ENCODE data around the gene RGS5.
A peak's percentile ranks its signal among the peaks of the same experiment; 100 is the strongest.

DNA sequence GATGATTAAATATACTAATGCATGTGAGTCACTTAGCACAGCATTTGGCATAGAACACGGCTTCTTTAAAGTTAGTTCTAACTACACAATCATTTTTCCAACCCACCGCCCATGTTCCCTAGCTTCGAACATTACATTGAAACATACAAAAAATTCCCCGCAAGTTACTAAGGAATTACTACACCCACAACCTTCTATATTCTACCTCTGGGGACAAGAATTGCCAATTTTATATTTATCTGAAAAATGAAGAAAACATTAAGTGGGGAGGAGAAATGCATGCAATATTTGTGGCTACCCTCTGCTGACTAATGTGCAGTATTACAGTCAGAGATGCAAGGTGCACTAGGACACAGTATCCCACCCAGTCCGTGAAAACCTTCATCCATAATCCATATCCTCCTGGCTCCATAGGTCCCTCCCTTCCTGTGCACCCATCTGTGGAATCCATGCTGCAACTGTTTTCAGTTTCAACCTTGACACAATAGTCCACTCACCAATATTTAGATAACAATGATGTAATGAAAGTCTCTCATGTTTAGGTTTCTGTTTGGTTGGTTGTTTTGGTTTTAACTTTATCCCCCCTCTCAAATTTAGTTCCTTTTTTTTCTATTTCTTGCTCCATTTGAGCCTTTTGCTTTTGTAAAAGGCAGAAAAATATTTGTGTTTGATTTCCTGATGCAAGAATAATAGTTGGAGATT, 31.6 kb downstream of the RGS5 start:
- TF ChIP-seq, protein P1, sequence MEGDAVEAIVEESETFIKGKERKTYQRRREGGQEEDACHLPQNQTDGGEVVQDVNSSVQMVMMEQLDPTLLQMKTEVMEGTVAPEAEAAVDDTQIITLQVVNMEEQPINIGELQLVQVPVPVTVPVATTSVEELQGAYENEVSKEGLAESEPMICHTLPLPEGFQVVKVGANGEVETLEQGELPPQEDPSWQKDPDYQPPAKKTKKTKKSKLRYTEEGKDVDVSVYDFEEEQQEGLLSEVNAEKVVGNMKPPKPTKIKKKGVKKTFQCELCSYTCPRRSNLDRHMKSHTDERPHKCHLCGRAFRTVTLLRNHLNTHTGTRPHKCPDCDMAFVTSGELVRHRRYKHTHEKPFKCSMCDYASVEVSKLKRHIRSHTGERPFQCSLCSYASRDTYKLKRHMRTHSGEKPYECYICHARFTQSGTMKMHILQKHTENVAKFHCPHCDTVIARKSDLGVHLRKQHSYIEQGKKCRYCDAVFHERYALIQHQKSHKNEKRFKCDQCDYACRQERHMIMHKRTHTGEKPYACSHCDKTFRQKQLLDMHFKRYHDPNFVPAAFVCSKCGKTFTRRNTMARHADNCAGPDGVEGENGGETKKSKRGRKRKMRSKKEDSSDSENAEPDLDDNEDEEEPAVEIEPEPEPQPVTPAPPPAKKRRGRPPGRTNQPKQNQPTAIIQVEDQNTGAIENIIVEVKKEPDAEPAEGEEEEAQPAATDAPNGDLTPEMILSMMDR (IDR thresholded peaks at IDR 0.05) = peak; percentile 43
- no peak for TF ChIP-seq ZFX (IDR thresholded peaks at IDR 0.05; ENCODE audit: borderline replicate concordance)

Measured in 22Rv1 (cell line).